CD4-positive, alpha-beta T cell treated with Interferon alpha-2 for 1 hour (primary cell): Measurements from ENCODE around the gene LRRC43.

Source experiments
- DNase-seq, 2 donors: peaks; one replicate each; pipeline ENCODE4 v3.0.0-alpha.2; 2020 to 2022

The LRRC43 gene, protein sequence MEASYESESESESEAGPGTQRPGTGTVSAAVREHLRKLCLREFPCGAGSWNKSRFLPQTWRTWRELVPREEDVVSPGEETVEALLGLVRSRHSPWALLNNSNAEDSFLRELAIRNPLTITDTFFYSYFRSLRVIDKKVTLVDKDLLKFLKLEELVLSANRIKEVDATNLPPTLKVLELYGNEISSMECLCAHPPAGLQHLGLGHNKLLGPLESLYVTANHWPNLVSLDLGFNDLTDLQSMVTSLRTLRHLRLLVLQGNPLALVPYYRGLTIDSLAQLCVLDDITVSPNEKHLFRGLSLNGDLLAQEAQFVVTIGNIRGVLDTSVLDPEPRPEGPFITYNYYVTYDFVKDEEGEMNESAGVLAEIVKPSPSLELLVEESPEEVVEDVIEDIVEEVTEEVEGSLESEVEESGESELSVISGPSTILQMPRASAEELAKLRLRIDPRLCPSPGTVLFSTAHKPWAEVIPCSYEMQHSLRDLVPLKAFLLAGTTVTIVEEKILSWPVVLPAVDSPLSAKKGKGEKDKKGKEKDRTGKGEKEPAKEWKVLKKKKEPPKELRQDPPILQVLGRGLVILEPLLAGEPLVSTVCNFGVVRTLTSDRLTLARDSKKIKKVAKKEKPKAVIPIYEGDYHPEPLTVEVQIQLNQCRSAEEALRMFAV

DNA sequence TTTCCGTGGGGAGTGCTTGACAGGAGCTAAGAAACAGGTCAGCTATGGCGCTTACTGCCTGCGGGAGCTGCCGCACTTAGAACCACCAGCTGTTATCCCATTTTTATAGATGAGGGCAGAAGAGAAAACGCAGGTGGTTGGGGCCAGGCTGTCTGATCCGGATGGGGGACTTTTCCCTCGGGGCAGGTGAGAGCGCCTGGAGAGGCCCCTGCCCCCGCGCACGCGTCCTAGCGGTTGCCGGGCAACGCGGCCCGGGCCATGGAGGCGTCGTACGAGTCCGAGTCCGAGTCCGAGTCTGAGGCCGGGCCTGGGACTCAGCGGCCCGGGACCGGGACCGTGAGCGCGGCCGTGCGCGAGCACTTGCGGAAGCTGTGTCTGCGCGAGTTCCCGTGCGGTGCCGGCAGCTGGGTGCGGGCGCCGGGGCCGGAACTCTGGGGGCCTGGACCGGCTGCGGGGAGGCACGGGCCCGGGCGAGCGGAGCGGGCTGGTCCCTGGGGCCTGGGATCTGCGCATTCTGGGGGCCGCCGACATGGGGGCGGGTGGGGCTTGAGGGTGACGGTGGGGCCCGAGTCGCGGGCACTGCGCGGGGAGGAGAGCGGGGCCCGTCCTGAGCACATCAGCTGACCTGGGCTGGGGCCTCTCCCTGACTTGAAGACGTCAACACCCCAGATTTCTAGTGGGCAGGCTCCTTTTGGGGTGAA, at the start of gene LRRC43:
LRRC43 (plus strand) TSS at position 237 of the 701 bp plus-strand sequence; CDS start at position 259, 22 bp downstream.
- DNase-seq = peak in 1 of 2 donors; percentile 22

DNA sequence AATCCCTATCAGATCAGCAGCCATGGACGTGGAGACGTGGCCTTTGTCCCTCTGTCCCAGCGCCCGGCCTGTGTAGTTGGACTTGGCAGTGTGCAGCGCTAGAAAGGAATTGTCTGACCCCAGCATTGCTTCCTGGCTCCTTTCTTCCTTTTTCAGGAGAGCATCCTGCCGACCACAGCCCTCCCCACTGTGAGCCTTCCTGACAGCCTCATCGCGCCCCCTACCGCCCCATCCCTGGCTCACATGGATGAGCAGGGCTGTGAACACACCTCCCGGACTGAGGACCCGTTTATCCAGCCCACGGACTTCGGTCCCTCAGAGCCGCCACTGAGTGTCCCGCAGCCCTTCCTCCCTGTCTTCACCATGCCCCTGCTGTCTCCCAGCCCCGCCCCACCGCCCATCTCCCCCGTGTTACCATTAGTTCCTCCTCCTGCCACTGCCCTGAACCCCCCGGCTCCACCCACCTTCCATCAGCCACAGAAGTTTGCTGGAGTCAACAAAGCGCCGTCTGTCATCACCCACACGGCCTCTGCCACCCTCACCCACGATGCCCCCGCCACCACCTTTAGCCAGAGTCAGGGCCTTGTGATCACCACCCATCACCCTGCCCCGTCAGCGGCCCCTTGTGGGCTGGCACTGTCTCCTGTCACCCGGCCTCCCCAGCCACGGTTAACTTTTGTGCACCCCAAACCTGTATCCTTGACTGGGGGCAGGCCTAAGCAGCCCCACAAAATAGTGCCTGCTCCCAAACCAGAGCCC, 49.6 kb upstream of the LRRC43 start:
- DNase-seq = no peak

DNA sequence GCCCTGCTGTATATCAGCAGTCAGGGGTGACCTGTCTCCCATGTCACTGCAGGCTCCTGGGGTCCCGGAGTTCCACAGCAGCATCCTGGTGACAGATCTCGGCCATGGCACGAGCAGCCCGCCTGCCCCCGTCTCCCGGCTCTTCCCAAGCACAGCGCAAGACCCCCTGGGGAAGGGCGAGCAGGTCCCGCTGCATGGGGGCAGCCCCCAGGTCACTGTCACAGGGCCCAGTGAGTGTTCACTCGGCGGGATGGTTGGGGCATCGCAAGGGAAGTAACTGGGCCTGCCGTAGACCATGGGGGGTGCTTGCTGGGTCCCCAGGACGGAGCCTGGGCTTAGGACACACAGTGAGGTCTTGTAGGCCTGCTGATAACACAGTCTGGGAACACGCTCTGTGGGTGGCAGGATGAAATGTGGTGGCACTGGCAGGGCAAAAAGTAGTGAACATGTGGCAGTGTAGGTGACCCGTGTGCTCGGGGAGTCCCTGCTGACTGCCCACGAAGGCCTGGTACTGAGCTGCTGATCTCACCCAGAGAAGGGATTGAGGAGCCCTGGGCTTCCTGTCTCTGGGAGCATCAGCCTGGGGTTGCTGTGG, 47.4 kb upstream of the LRRC43 start:
- no peak for DNase-seq

DNA sequence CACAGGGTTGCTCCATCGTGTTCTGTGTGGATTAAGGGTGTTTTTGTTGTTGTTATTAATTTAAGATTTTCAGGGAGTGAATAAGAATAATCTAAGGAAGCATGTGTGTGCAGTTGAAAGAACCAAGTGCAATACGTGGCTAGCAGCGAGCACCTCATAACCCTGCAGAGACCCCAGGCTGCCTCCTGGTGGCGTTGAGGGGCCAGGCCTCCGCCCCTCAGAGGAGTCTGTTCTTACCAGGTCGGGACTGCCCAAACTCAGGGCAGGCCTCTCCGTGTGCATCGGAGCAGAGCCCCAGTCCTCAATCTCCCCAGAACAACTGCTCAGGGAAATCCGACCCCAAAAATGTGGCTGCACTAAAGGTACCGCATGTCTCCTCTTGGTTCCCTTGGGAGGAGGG, 45.7 kb upstream of the LRRC43 start:
- DNase-seq = no peak

DNA sequence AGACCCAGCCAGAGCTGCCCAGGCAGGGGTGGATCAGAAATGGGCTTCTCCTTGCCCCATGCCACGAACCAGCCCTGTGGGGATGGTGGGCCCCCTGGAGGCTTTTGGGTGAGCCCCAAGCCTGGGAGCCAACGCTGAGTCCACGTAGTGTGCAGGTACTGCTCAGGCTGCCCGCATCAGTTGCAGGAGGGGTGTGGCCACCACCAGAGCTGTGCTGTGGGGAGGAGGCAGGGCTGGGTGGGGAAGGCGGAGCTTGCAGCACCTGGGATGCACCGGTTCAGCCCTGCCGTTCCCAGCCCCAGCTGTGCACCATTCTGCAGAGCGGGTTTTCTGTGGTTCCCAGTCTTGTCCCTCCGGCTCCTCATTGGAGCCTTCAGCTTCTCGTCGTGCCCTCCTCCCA, 45.2 kb upstream of the LRRC43 start:
- DNase-seq = no peak

DNA sequence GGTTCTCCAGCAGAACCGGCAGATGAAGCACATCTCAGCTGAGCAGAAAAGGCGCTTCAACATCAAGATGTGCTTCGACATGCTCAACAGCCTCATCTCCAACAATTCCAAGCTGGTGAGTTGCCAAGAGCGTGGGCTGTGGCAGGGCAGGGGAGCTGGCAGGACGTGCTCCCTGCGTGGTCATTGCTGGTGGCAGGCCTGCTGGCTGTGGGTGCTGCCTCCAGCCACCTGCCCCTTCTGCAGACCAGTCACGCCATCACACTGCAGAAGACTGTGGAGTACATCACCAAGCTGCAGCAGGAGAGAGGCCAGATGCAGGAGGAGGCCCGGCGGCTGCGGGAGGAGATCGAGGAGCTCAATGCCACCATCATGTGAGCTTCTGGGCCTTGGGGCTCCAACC, 44.7 kb upstream of the LRRC43 start:
- no peak for DNase-seq

DNA sequence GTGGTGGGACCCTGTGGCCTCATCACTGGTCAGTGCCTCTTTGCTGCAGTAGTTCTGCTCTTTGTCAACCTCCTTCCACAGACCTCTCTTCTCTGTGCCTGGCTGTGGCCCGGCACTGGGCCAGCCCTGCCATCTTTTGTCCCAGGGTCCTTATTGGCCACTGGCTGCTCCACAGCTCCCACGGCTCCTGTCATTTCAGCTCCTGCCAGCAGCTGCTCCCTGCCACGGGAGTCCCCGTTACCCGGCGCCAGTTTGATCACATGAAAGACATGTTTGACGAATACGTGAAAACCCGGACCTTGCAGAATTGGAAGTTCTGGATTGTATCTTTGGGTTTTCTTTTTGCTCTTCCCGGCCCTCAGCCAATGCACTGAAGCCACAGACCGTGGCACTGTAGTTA, 44.3 kb upstream of the LRRC43 start:
- no peak for DNase-seq

DNA sequence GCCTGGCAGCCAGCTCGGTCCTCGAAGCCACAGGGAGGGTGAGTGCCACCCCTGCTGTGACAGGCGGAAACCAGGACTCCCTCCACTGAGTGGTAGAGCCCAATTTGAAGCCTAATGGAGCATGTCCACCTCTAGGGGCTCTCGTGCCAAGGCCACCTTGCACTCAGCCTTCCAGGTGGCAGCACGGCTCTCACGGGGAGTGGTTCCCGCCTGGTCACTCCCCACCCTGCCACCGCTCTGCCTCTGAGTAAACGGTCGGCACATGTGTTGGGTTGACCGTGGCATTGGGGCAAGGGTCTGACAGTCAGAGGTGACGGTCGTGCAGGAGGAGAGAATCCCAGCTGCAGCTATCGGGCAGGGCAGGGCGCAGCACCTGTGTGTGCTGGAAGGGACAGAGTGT, 43.7 kb upstream of the LRRC43 start:
- DNase-seq = no peak

DNA sequence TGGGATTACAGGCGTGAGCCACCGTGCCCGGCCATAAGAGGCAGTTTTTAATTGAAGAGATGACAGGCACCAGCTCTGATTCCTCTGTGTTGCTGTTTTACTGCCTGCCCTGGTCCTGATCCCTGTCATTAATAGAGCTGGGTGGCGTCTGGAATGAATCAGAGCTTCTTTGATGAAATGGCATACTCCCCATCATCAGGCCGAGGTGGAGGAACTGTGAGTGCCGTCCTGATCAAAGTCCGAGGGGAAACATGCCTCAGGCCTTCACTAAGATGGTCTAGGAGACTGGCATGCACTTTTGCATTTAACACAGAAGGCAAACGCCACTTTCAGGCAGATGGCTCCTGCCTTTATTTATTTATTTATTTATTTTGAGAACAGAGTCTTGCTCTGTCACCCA, 43.0 kb upstream of the LRRC43 start:
- no peak for DNase-seq

DNA sequence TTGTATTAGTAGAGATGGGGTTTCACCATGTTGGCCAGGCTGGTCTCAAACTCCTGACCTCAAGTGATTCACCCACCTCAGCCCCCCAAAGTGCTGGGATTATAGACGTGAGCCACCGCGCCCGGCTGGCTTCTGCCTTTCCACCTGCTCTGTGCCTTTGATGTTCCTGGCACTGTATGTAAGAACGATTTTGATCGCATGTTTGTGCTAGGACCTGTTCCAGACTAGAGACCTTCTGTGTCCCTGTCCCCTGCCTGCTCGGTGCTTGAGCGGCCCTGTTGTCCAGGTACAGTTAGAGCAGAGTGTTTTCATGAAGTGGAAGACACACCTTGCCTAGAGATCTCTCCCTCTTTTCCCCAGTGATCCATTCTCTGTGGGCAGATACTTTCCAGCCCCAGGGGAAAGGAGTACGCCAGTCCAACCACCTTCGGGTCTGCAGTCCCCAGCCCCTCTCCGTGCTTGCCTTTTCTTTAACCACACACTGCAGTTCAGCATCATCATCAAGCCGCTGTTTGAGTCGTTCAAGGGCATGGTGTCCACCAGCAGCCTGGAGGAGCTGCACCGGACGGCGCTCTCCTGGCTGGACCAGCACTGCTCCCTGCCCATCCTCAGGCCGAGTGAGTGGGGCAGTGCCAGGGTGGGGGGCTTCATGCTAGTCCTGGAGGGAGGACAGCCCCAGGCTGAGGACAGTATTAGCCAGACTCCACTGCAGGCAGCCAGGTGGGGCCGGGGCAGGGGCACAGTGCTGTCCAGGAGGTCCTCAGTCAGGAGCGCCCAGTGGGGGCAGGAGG, 42.3 kb upstream of the LRRC43 start:
- no peak for DNase-seq

DNA sequence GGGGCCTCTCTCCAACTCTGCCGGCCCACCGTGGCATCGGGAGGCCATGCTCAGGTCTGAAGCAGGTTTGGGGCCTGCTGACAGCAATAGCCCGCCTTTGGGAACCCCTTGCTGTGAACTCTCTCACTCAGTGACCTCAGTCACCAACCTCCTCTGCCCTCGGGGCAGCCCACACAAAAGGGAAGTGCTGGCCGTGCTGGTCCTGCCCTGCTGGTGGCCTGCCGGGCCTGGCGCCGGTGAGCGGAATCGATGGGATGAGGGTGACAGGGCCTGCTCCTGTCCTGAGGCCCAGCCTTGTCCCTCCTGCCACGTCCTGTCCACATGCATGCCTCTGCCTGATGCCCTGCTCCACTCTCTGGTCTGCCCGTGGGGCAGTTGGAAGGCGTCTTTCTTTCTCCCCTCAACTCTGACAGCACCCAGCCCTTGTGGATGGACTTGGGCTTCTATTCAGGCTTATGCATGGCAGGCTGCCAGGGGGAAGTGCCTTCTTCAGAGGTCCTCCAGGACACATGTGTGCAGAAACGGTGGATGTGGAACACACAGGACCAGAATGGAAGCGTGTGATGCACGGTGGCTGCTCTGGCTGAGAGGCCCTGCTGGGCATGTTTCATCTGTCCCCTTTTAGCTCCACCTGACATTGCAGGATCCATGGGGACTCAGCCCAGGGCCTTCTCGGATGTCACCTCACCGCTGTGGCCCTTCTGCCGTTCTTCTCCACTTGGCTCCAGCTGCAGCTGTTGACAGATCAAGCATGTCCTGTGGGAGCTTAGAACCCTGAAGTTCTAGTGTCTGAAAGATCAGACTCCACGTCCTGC, 40.8 kb upstream of the LRRC43 start:
- no peak for DNase-seq

DNA sequence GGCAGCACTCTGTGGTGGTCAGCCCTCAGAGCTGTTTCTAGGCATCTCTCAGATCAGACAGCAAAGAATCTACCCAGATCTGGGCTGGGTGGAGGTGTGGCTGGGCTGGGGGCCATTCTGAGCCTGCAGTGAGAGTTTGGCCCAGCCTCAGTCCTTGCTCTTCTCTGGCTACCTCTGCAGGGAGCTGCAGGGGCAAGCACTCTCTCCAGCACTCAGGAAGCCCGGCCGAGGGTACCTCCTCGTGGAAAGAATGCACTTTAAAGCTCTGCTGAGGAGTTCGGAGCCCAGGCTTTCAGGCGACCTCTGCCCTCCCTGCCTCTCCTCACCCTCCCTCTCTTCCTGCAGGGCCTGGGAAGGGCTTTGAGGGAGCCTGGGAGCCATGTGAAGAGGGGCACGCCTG, 40.1 kb upstream of the LRRC43 start:
- DNase-seq = no peak

DNA sequence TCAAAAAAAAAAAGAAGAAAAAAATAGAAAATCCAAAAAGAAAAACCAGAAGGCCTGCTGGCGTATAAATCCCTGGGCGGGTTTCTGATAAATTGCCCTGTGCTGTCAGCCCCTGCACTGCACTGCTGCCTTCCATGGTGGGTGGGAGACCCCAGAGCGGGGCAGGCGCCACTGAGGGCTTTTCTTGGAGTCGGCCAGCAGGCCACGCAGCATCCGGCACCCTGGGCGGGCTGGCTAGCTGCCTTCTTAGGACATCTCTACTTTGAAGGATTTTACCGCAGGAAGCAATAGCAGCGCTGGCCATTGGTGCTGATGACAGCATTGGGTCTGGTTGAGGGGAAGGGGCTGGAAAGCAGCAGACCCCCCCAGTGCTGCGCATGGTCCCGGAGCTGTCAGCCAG, 38.0 kb upstream of the LRRC43 start:
- DNase-seq = no peak

DNA sequence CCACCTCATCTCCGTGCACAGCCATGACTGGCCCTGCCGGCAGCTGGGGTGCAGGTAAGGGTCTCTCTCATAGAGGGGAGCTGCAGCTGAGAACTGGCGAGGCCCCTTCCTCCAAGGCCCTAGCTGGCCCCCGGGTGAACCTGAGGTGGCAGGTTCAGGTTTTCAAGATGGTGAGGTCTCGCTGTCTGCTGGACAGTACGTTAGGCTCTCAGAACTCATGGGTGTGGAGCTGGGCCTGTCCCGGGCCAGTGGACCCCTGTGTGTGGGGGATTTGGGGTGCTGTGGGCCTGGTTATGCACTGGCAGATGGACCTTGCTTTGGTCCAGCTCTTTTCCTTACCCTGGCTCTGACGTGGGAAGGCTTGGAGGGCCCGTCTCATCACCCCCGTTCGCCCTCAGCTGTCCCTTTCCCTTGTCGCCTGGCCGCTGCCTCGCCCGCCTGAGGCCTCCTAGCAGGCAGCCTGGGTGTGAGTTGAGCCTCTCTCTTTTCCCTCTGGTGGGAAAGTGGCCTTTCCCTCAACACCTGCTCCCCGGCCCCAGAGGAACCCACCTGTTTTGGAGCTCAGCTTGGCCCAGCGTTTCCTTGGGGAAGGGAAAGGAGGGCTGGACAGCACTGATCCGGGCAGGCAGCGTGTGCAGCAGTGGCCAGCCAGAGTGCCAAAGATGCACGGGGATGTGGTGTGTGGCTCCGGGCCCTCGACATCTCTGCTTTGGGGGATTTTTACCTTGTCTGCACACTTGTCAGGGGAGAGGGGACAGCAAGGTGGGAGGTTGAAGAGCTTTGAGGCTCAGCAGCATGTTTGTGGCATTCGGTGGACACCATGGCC, 37.2 kb upstream of the LRRC43 start:
- no peak for DNase-seq

DNA sequence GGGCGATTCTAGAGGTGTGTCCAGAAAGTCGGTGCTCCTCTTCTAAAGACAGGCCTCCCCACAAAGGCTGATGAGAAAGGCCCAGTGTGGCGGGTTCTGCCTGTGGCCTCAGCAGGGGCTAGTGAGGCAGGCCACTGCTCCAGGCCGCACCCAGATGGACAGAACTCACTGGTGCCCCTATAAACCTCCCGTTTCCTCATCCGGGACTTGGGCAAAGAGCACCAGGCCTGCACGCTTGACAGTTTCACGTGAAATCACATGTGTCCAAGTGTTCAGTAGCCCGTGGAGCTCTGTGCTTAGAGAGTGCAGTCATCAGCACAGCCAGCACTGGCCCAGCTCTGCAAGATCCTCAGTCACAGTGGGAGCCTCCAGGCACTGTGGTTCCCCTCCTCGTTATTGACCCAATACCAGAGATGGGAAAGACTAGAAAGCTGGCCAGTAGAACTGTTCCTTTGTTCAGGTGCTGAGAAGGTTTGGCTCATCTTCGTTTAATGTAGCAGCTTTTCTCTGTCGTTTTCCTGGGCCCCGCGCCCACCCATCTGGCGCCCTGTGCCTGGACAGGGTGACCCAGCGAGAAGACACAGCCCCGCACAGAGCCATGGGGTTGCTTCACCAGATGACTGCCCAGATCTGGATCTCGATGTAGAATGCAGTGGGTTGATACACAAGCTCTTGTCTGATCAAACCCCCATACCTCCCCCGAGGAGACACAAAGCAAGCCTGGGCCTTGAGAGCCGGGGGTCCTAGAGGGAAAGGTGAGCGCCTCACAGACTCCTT, 35.2 kb upstream of the LRRC43 start:
- no peak for DNase-seq

DNA sequence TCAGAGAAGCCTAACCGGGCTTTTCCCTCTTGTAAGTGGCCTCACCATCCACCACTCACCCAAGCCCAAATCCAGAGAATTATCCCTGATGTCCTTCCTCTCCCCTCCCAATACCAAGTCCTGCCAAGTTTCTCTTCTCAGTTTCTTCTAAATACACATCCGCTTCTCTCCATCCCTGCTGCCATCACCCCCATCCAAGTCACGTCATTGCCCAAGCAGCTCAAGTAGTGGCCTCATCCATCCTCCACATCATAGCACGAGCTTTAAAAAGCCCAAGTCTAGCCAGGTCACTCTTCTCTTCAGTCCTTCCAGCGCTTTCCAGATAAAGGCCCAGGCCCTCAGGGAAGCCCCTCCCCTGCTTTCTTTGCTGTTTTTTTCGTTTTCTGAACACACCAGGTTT, 34.3 kb upstream of the LRRC43 start:
- DNase-seq = no peak

DNA sequence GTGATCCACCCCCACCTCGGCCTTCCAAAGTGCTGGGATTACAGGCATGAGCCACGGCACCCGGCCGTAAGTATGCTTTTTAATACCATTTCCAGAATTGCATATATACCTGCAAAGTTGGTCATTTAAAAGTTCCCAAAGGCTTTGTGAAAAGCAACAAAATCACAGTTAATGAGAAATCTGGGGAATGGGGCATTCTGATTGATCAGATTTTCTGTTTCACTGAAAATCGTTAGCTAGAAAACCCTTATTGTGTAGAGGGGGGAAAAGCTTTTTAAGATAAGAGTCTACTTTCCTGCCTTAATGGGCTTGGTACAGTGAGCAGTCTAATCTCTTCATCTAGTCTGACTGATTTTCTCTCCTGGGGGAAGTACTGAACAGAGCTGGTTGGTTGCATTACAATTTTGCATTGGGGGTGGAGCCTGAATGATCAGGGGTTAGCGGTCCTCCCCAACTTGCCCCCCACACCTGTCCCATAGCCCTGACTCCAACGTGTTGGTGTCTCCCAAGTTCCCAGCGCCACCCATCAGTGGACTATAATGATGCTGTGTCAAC, 32.7 kb upstream of the LRRC43 start:
- DNase-seq = no peak

DNA sequence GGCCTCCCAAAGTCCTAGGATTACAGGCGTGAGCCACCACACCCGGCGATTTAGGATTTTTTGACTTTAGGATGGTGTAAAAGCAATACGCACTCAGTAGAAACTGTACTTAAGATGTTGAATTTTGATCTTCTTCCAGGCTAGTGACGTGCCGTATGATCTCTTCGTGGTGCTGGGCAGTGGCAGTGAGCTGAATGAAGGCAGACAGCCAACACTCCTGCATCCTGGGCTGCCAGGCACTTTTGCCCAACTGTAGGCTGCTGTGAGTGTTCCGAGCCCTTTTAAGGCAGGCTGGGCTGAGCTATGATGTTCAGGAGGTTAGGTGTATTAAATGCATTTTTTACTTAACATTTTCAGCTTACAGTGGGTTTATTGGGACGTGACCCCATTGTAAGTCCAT, 30.2 kb upstream of the LRRC43 start:
- DNase-seq = no peak

DNA sequence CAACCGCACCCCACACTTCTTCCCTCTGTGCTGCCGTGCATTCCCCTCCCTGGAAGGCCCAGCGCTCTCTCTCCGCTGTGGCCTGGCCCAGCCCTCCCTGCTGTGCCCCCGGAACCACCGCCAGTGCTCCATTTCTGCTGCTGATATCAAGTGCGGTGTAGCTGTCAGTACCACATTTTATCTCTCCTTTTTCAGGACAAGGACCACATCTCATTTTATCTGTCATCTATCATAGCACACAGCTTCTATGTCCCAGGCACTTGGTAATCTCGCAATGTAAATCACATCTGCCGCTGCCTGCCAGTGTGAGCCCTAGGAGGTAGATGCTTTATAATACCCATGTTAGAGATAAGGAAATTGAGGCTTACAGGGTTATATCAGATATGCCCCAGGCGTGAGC, 27.2 kb upstream of the LRRC43 start:
- DNase-seq = no peak
